ENCODE results near the gene ABO.

DNA sequence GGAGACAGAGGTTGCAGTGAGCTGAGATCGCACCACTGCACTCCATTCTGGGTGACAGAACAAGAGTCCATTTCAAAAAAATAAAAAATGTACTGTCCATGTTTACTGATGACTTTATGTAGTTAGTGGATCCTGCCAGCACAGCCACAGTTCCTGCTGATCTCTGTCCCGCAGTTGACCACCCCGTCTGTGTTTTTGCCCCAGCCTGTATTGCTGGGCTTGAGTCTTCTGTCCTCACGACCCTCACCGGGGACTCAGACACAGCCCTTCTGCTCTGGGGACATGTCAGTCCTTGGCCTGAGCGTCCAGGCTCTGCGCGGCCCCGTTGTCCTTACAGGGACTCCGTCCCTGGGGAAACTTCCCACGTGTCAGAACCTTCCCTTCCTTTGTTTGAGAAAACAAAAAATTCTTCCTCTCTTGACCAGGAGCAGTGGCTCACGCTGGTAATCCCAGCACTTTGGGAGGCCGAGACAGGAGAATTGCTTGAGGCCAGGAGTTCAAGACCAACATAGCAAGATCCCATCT is 46.5 kb upstream of the ABO start:
- TF ChIP-seq, protein P1, sequence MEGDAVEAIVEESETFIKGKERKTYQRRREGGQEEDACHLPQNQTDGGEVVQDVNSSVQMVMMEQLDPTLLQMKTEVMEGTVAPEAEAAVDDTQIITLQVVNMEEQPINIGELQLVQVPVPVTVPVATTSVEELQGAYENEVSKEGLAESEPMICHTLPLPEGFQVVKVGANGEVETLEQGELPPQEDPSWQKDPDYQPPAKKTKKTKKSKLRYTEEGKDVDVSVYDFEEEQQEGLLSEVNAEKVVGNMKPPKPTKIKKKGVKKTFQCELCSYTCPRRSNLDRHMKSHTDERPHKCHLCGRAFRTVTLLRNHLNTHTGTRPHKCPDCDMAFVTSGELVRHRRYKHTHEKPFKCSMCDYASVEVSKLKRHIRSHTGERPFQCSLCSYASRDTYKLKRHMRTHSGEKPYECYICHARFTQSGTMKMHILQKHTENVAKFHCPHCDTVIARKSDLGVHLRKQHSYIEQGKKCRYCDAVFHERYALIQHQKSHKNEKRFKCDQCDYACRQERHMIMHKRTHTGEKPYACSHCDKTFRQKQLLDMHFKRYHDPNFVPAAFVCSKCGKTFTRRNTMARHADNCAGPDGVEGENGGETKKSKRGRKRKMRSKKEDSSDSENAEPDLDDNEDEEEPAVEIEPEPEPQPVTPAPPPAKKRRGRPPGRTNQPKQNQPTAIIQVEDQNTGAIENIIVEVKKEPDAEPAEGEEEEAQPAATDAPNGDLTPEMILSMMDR (IDR thresholded peaks at IDR 0.05; ENCODE audit: low read depth, low read length, missing input control) = no peak
- TF ChIP-seq SP1 (IDR thresholded peaks at IDR 0.05) (no peak), GABPA (IDR thresholded peaks at IDR 0.05 in 1 of 2, conservative IDR thresholded peaks at IDR 0.05 in 1 of 2) (no peak), TAF1 (conservative IDR thresholded peaks at IDR 0.05) (no peak), YY1 (IDR thresholded peaks at IDR 0.05) (no peak)
- TF ChIP-seq, protein P2, sequence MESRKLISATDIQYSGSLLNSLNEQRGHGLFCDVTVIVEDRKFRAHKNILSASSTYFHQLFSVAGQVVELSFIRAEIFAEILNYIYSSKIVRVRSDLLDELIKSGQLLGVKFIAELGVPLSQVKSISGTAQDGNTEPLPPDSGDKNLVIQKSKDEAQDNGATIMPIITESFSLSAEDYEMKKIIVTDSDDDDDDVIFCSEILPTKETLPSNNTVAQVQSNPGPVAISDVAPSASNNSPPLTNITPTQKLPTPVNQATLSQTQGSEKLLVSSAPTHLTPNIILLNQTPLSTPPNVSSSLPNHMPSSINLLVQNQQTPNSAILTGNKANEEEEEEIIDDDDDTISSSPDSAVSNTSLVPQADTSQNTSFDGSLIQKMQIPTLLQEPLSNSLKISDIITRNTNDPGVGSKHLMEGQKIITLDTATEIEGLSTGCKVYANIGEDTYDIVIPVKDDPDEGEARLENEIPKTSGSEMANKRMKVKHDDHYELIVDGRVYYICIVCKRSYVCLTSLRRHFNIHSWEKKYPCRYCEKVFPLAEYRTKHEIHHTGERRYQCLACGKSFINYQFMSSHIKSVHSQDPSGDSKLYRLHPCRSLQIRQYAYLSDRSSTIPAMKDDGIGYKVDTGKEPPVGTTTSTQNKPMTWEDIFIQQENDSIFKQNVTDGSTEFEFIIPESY (IDR thresholded peaks at IDR 0.05) = no peak
